ENCODE results near the gene SPPL2C.

DNA sequence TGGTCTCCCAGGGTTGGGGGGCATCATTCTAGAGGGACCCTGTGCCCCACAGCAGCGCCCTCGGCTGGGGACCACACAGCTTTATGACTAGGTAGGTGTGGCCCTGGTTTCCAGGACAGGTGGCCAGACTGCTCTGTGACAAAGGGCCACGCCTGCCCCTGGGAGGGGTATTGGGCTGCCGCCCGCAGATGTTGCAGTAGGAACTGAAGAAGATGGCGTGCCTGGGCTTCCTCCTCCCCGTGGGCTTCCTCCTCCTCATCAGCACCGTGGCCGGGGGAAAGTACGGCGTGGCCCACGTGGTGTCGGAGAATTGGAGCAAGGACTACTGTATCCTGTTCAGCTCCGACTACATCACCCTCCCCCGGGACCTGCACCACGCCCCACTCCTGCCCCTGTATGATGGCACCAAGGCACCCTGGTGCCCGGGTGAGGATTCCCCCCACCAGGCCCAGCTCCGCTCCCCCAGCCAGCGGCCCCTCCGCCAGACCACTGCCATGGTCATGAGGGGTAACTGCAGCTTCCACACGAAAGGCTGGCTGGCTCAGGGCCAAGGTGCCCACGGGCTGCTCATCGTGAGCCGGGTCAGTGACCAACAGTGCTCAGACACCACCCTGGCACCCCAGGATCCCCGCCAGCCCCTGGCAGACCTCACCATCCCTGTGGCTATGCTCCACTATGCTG is at the start of gene SPPL2C:
- TF ChIP-seq, protein P1, sequence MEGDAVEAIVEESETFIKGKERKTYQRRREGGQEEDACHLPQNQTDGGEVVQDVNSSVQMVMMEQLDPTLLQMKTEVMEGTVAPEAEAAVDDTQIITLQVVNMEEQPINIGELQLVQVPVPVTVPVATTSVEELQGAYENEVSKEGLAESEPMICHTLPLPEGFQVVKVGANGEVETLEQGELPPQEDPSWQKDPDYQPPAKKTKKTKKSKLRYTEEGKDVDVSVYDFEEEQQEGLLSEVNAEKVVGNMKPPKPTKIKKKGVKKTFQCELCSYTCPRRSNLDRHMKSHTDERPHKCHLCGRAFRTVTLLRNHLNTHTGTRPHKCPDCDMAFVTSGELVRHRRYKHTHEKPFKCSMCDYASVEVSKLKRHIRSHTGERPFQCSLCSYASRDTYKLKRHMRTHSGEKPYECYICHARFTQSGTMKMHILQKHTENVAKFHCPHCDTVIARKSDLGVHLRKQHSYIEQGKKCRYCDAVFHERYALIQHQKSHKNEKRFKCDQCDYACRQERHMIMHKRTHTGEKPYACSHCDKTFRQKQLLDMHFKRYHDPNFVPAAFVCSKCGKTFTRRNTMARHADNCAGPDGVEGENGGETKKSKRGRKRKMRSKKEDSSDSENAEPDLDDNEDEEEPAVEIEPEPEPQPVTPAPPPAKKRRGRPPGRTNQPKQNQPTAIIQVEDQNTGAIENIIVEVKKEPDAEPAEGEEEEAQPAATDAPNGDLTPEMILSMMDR (IDR thresholded peaks at IDR 0.05), result no peak
- no peak for TF ChIP-seq POLR2A (IDR thresholded peaks at IDR 0.05)

Measured in sigmoid colon (tissue), 3 donors.